Kidney epithelial cell (primary cell): ENCODE measurements around the gene MRC1. TPM values are rescaled to one million over a fixed set of nuclear protein-coding genes. Genes with fewer than 3 reads are reported as not detected.

Experiments used
- DNase-seq: peaks from one replicate; pipeline ENCODE4 v3.0.0-alpha.2; 2010; ENCODE audit warnings: low read depth
- H3K27me3 ChIP-seq: 2 replicates; pipeline ENCODE4 v1.6.0; 2011; ENCODE audit warnings: low read length; ENCODE audit not compliant: control insufficient read depth, insufficient read depth
- H3K36me3 ChIP-seq: 2 replicates; pipeline ENCODE4 v1.5.1; 2011; ENCODE audit warnings: low read length; ENCODE audit not compliant: control insufficient read depth, insufficient read depth
- H3K4me3 ChIP-seq: 2 replicates; pipeline ENCODE4 v1.5.1; 2011; ENCODE audit warnings: low read depth, mild to moderate bottlenecking, control low read depth, low read length
- CTCF ChIP-seq: IDR thresholded peaks from 2 replicates; pipeline ENCODE4 v1.5.1; 2011; ENCODE audit warnings: mild to moderate bottlenecking, moderate library complexity, low read length, control low read depth, inconsistent platforms; ENCODE audit not compliant: insufficient read depth, poor library complexity, severe bottlenecking
- total RNA-seq: library from RNA; depleted of rRNA; stranded (reverse); fragments of >200 nt; gene quantifications from 2 replicates; pipeline ENCODE4 v1.2.3, GENCODE V29; 2015

Gene MRC1
- total RNA-seq, 1 donor from 2014 or later = 0.29 TPM

GRCh38 chr10:17768957-17769356 is 40.2 kb upstream of the MRC1 start:
- no peak overlapping the region for H3K4me3 ChIP-seq
- H3K36me3 ChIP-seq = no peaks in the 10 kb centered on the region
- H3K27me3 ChIP-seq = no peaks in the 10 kb centered on the region
- TF ChIP-seq CTCF = no peak
- DNase-seq = no peak

GRCh38 chr10:17771017-17771416 is 38.1 kb upstream of the MRC1 start:
- DNase-seq = no peak
- no peak for TF ChIP-seq CTCF
- H3K27me3 ChIP-seq = no peaks in the 10 kb centered on the region
- H3K36me3 ChIP-seq = no peaks in the 10 kb centered on the region
- no peak overlapping the region for H3K4me3 ChIP-seq

- no peak for DNase-seq
- no peak overlapping the region for H3K4me3 ChIP-seq
- no peaks in the 10 kb centered on the region for H3K36me3 ChIP-seq
- TF ChIP-seq CTCF = no peak
- H3K27me3 ChIP-seq = no peaks in the 10 kb centered on the region
These were observed 29.4 kb upstream of the MRC1 start for GRCh38 chr10:17779784-17780183.

DNA sequence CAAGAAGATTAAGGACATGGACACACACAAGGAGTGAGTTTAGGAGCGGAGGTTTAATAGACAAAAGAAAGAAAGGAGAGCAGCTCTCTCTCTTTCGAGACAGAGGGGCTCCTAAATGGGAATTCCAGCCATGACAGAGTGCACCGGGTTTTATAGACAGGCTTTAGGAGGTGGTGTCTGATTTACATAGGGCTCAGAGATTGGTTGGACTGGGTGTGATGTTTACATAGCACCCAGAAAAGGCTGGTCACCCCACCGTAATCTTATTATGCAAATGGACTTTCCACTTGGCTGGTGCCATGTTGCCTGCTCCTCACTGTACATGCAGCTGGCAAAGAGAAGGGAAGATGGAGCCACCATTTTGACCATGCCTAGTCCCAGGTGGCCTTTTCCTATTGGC is 28.4 kb upstream of the MRC1 start:
- no peak for TF ChIP-seq CTCF
- Histone ChIP-seq H3K4me3 (no peak overlapping the region), H3K36me3 (no peaks in the 10 kb centered on the region), H3K27me3 (no peaks in the 10 kb centered on the region)
- no peak for DNase-seq

GRCh38 chr10:17781856-17782255 is 27.3 kb upstream of the MRC1 start:
- no peaks in the 10 kb centered on the region for H3K36me3 ChIP-seq
- H3K4me3 ChIP-seq = no peak overlapping the region
- peak; percentile 4 for TF ChIP-seq CTCF
- no peak for DNase-seq
- H3K27me3 ChIP-seq = no peaks in the 10 kb centered on the region

- TF ChIP-seq CTCF = no peak
- no peaks in the 10 kb centered on the region for H3K27me3 ChIP-seq
- H3K4me3 ChIP-seq = no peak overlapping the region
- DNase-seq = no peak
- H3K36me3 ChIP-seq = no peaks in the 10 kb centered on the region
These were observed 26.1 kb upstream of the MRC1 start for GRCh38 chr10:17782921-17783665.
